Astrocyte (in vitro differentiated cells and primary cell): Measurements from ENCODE around the gene GABRA5.

Experiments used
- CTCF ChIP-seq: IDR thresholded peaks from 2 replicates; pipeline ENCODE4 v1.5.1; 2011; ENCODE audit warnings: low read depth, mild to moderate bottlenecking, inconsistent platforms, low read length, moderate library complexity; ENCODE audit not compliant: insufficient read depth
- EZH2 ChIP-seq: IDR thresholded peaks from 2 replicates; pipeline ENCODE4 v1.6.1; 2012; ENCODE audit warnings: mild to moderate bottlenecking, low read length, inconsistent platforms; ENCODE audit not compliant: insufficient read depth

- TF ChIP-seq CTCF = no peak
- TF ChIP-seq EZH2 = peak; percentile 38
These were observed 542 bp downstream of the GABRA5 start for GRCh38 chr15:26867200-26868007.
